K562 (cell line): ENCODE data around the gene CHMP4B. TPM values are rescaled to one million over a fixed set of nuclear protein-coding genes. Genes with fewer than 3 reads are reported as not detected.
A peak's percentile ranks its signal among the peaks of the same experiment; 100 is the strongest.

Experiments
- ATAC-seq: fragments of 200-7000 bp; cut with Tn5 transposase; 3 replicates; pipeline ENCODE4 v1.9.1; 2020; ENCODE audit warnings: moderate library complexity
- BruUV-seq: library from RNA; stranded (reverse); fragments of 400-500 nt; replicated peaks from 2 replicates; lab custom pipeline; 2021; lab: Mats Ljungman, UMichigan
- CTCF ChIA-PET: fragments of 300-600 bp; formaldehyde crosslinking; extraction: SDS; loops from one replicate; lab custom pipeline; 2021; ENCODE audit warnings: low intra/inter-chr PET ratio; lab: Yijun Ruan, JAX
- POLR2A ChIA-PET: fragments of 300-600, 350-650 bp; sonication (Branson Sonifier 250); formaldehyde crosslinking; extraction: SDS; loops from one replicate; lab custom pipeline; 2021; ENCODE audit warnings: antibody characterized with exemption, inconsistent platforms; lab: Yijun Ruan, JAX
- DNase-seq, 4 experiments: peaks; one replicate each; pipeline versions ENCODE4 v3.0.0 to v3.0.0-alpha.2; 2011 to 2018; ENCODE audit warnings: low spot score in 3 of 4, mixed read lengths in 3 of 4; ENCODE audit errors: extremely low read depth in 1 of 4
- FAIRE-seq: peaks from 2 replicates; lab custom pipeline; 2011; peaks lifted over from hg19 to GRCh38; lab: Jason Lieb, UNC
- H2AFZ ChIP-seq: 2 replicates; pipeline ENCODE4 v1.6.0; 2011; ENCODE audit warnings: low read depth, low read length, control low read depth, inconsistent platforms
- H3K27ac ChIP-seq: fragments of 200-600 bp; 3 replicates; pipeline ENCODE4 v1.8.0; 2011; ENCODE audit warnings: low read depth, mild to moderate bottlenecking, control low read depth, inconsistent platforms, low read length, moderate library complexity, mixed read lengths; ENCODE audit errors: extremely low read depth
- H3K27me3 ChIP-seq, 2 experiments: fragments of 300-600 bp in 1 of 2; 2 replicates in 1 of 2; 3 replicates in 1 of 2; pipeline versions ENCODE4 v1.6.0 to v1.8.0; 2011; ENCODE audit warnings: inconsistent platforms in 2 of 2, low read length in 2 of 2, mild to moderate bottlenecking in 1 of 2, mixed read lengths in 1 of 2, moderate library complexity in 1 of 2; ENCODE audit not compliant: control insufficient read depth in 2 of 2, insufficient read depth in 2 of 2
- H3K36me3 ChIP-seq: fragments of 300-600 bp; 3 replicates; pipeline ENCODE4 v1.8.0; 2011; ENCODE audit warnings: mild to moderate bottlenecking, low read length, inconsistent platforms; ENCODE audit not compliant: control insufficient read depth, insufficient read depth
- H3K4me1 ChIP-seq, 2 experiments: fragments of 200-600 bp in 1 of 2; replicated peaks in 1 of 2; 2 replicates in 1 of 2; 3 replicates in 1 of 2; pipeline versions ENCODE4 v1.5.1 to v1.8.0; 2011; ENCODE audit warnings: inconsistent platforms in 2 of 2, low read length in 2 of 2, mild to moderate bottlenecking in 1 of 2, mixed read lengths in 1 of 2, moderate library complexity in 1 of 2; ENCODE audit not compliant: control insufficient read depth in 2 of 2, insufficient read depth in 2 of 2
- H3K4me2 ChIP-seq: 2 replicates; pipeline ENCODE4 v1.6.1; 2011; ENCODE audit warnings: low read length, control low read depth, inconsistent platforms, mixed read lengths; ENCODE audit not compliant: insufficient read depth
- H3K4me3 ChIP-seq: fragments of 200-600 bp; sonication (generic), shearing (Covaris generic); 2 replicates; pipeline ENCODE4 v1.5.1; 2016; ENCODE audit warnings: control low read depth, inconsistent platforms
- H3K79me2 ChIP-seq: fragments of 200-600 bp; 3 replicates; pipeline ENCODE4 v1.8.0; 2011; ENCODE audit warnings: low read length, inconsistent platforms; ENCODE audit not compliant: control insufficient read depth, insufficient read depth
- H3K9ac ChIP-seq, 2 experiments: 2 replicates each; pipeline versions ENCODE4 v1.6.0 to v1.6.1; 2011; ENCODE audit warnings: low read depth in 2 of 2, low read length in 2 of 2, control low read depth in 1 of 2, inconsistent platforms in 1 of 2, mild to moderate bottlenecking in 1 of 2, mixed read lengths in 1 of 2; ENCODE audit not compliant: insufficient read depth in 1 of 2
- H3K9me1 ChIP-seq: one replicate; pipeline ENCODE4 v1.6.0; 2011; ENCODE audit warnings: inconsistent platforms, mild to moderate bottlenecking, low read length, moderate library complexity; ENCODE audit not compliant: control insufficient read depth, insufficient read depth
- H3K9me3 ChIP-seq: replicated peaks from 2 replicates; pipeline ENCODE4 v1.5.1; 2011; ENCODE audit warnings: low read depth, low read length, inconsistent platforms; ENCODE audit not compliant: control insufficient read depth, insufficient read depth
- H4K20me1 ChIP-seq: replicated peaks from 2 replicates; pipeline ENCODE4 v1.6.1; 2011; ENCODE audit warnings: low read length, inconsistent platforms, mixed read lengths; ENCODE audit not compliant: control insufficient read depth, insufficient read depth
- FOS ChIP-seq: IDR thresholded peaks from 3 replicates; pipeline ENCODE4 v1.6.1; 2011; ENCODE audit not compliant: insufficient read length; ENCODE audit errors: extremely low read depth
- FOSL1 ChIP-seq: fragments of 200-800 bp; sonication (Bioruptor generic); conservative IDR thresholded peaks from 2 replicates; pipeline ENCODE4 v1.6.1; 2016; ENCODE audit warnings: missing genetic modification characterization, missing compliant biosample characterization
- FOXA3 ChIP-seq, 2 experiments: fragments of 450-650 bp in 1 of 2; sonication (generic) in 1 of 2; formaldehyde crosslinking; IDR thresholded peaks in 1 of 2; conservative IDR thresholded peaks in 1 of 2; 2 replicates each; pipeline versions ENCODE4 v1.4.0 to v1.8.0; 2020 to 2022; ENCODE audit warnings: mild to moderate bottlenecking in 2 of 2, missing genetic modification reagents in 1 of 2
- GTF2F1 ChIP-seq: IDR thresholded peaks from 2 replicates; pipeline ENCODE4 v1.6.1; 2011; ENCODE audit warnings: low read depth, low read length, improper control_type of control experiment
- HMG20A ChIP-seq: fragments of 450-650 bp; formaldehyde crosslinking; conservative IDR thresholded peaks from 2 replicates; pipeline ENCODE4 v1.4.0; 2020; ENCODE audit warnings: mild to moderate bottlenecking, mixed read lengths
- KAT2B ChIP-seq: IDR thresholded peaks from one replicate; pipeline ENCODE4 v1.6.1; 2012; ENCODE audit warnings: low read depth, mild to moderate bottlenecking, control low read depth, inconsistent platforms, low read length, moderate library complexity
- KDM2B ChIP-seq: fragments of 250-450 bp; sonication (Bioruptor Pico); IDR thresholded peaks from 2 replicates; pipeline ENCODE4 v1.8.0; 2021; ENCODE audit warnings: mild to moderate bottlenecking, moderate library complexity
- MEF2A ChIP-seq: IDR thresholded peaks from 2 replicates; pipeline ENCODE4 v1.6.1; 2011; ENCODE audit warnings: low read depth, mild to moderate bottlenecking, low read length, moderate library complexity; ENCODE audit not compliant: control insufficient read depth
- SMARCA5 ChIP-seq: fragments of 450-650 bp; IDR thresholded peaks from 2 replicates; pipeline ENCODE4 v1.6.1; 2016
- SMARCE1 ChIP-seq: fragments of 450-650 bp; IDR thresholded peaks from 2 replicates; pipeline ENCODE4 v1.7.1; 2016; ENCODE audit warnings: mild to moderate bottlenecking
- SMC3 ChIP-seq: conservative IDR thresholded peaks from 2 replicates; pipeline ENCODE4 v1.6.1; 2011; ENCODE audit warnings: low read depth, low read length, improper control_type of control experiment; ENCODE audit not compliant: insufficient read depth
- TAF15 ChIP-seq: fragments of 200-400 bp; formaldehyde crosslinking; IDR thresholded peaks from 2 replicates; pipeline ENCODE4 v1.6.1; 2017; ENCODE audit warnings: mild to moderate bottlenecking, low read depth, low read length, moderate library complexity
- TBL1XR1 ChIP-seq, 2 experiments: IDR thresholded peaks; 2 replicates each; pipeline ENCODE4 v1.6.1; 2012; ENCODE audit warnings: improper control_type of control experiment in 2 of 2, low read length in 2 of 2, mild to moderate bottlenecking in 1 of 2
- XRCC5 ChIP-seq: fragments of 200-400 bp; formaldehyde crosslinking; IDR thresholded peaks from 2 replicates; pipeline ENCODE4 v1.6.1; 2017; ENCODE audit warnings: low read depth, mild to moderate bottlenecking, low read length
- ZNF24 ChIP-seq: fragments of 450-650 bp; IDR thresholded peaks from 2 replicates; pipeline ENCODE4 v1.6.1; 2016
- ZNF280A ChIP-seq: fragments of 450-650 bp; IDR thresholded peaks from 2 replicates; pipeline ENCODE4 v1.6.1; 2018; ENCODE audit warnings: mild to moderate bottlenecking, low read depth; ENCODE audit not compliant: partially characterized antibody
- ZNF717 ChIP-seq: fragments of 250-450 bp; sonication (Bioruptor Pico); IDR thresholded peaks from 2 replicates; pipeline ENCODE4 v1.5.0; 2021
- WGBS: fragments of 100-300 bp; shearing (Covaris generic); methylation state at CpG from one replicate; pipeline ENCODE4 v1.1.6; 2016; ENCODE audit warnings: low coverage, mixed read lengths; ENCODE audit not compliant: insufficient coverage; ENCODE audit errors: missing lambda C conversion rate; 5-methylcytosine and 5-hydroxymethylcytosine counted together
- in situ Hi-C: fragments of 300-500 bp; cut with MboI; formaldehyde crosslinking; loops from 4 replicates; pipeline ENCODE4 v1.15.0; 2018; ENCODE audit warnings: inconsistent platforms, mixed read lengths
- intact Hi-C: fragments of 100-400 bp; cut with micrococcal nuclease; formaldehyde crosslinking; loops from 2 replicates; pipeline ENCODE4 v1.14.2; 2022
- polyA plus RNA-seq, 8 experiments: library from polyadenylated mRNA; depleted of rRNA in 4 of 8; stranded (reverse) in 5 of 8; unstranded in 3 of 8; fragments of >200 nt; fragmentation: Nextera tagmentation in 2 of 8; fragmentation: Illumina TruSeq in 1 of 8; extraction: Ambion mirVana in 2 of 8; extraction: Trizol in 1 of 8; gene quantifications; 2 replicates each; pipeline versions ENCODE4 v1.2.1 to v1.2.3, GENCODE V29; 2011 to 2014; ENCODE audit warnings: inconsistent platforms in 1 of 8, missing spikeins in 1 of 8
- total RNA-seq, 7 experiments: library from RNA; depleted of rRNA in 6 of 7; stranded (reverse); fragments of >200 nt in 6 of 7; fragmentation: Illumina TruSeq in 2 of 7; extraction: Trizol in 2 of 7; gene quantifications; 2 replicates each; pipeline versions ENCODE4 v1.2.1 to v1.2.3, GENCODE V29; 2011 to 2021; ENCODE audit warnings: low replicate concordance in 1 of 7
- TF ChIP-seq, protein P1 (sequence below): sonication (generic); formaldehyde crosslinking; IDR thresholded peaks from 2 replicates; pipeline ENCODE4 v1.8.0; 2022; ENCODE audit warnings: missing genetic modification reagents, mild to moderate bottlenecking, borderline replicate concordance
- TF ChIP-seq, protein P2 (sequence below): fragments of 150-350 bp; conservative IDR thresholded peaks from 2 replicates; pipeline ENCODE4 v1.6.1; 2014; ENCODE audit warnings: low read length

Gene CHMP4B
- total and polyA plus RNA-seq, 9 of the 15 experiments (the other 6 are each of a cell fraction or from before 2014, with no cell fraction given): 1.8 to 64.7 (median 31.8) TPM

DNA sequence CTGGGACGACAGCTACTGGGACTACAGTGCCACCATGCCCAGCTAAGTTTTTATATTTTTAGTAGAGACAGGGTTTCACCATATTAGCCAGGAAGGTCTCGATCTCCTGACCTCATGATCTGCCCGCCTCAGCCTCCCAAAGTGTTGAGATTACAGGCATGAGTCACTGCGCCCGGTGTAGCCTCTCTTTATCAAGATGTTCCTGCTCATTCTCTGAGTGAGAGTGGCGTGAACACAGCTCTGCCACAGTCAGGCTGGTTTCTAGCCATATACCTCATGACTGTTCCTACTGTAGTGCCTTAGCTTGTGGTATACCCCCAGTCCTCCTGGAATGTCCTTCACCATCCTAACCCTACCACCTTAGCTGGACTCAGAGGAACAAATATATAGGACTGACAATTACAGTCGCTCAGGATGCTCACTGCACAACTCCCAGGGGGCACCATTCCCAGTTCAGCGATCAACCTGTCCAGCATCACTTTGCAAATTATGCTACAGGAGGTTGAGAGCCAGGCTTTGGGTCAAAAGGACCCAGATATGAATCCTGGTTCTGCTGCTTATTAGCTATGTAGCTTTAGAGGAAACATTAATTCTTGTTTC lies 86.3 kb downstream of the CHMP4B start:
- CTCF ChIA-PET: no interaction called here
- POLR2A ChIA-PET: interaction anchor here (1.0 to 1.1 kb wide), 2 partner anchors 15 to 16 kb away, joined by 3 read pairs; no protein-coding TSS in a partner anchor
- no peak for TF ChIP-seq KDM2B
- peak; percentile 85 for TF ChIP-seq FOSL1 (tag)
- TF ChIP-seq SMARCA5: no peak
- TF ChIP-seq, protein P1, sequence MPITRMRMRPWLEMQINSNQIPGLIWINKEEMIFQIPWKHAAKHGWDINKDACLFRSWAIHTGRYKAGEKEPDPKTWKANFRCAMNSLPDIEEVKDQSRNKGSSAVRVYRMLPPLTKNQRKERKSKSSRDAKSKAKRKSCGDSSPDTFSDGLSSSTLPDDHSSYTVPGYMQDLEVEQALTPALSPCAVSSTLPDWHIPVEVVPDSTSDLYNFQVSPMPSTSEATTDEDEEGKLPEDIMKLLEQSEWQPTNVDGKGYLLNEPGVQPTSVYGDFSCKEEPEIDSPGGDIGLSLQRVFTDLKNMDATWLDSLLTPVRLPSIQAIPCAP (CRISPR knock-in tag): no peak
- TF ChIP-seq SMC3: 0 out of 2 replicates have a peak, but pooled peaks have one; percentile 6
- TF ChIP-seq TBL1XR1 (IDR thresholded peaks at IDR 0.05; ENCODE audit: low read length in 2 of 2): no peak
- no peak for TF ChIP-seq GTF2F1
- TF ChIP-seq ZNF24: no peak
- TF ChIP-seq ZNF280A: no peak
- no peak for TF ChIP-seq FOXA3 (CRISPR knock-in tag; conservative IDR thresholded peaks at IDR 0.05 in 1 of 2, IDR thresholded peaks at IDR 0.05 in 1 of 2)
- no peak for TF ChIP-seq TAF15
- peak; percentile 46; the same call in 1 of the 2 replicates for TF ChIP-seq SMARCE1
- no peak for TF ChIP-seq MEF2A
- no peak for TF ChIP-seq ZNF717 (CRISPR knock-in tag)
- no peak for TF ChIP-seq FOS
- TF ChIP-seq XRCC5: no peak
- TF ChIP-seq, protein P2, sequence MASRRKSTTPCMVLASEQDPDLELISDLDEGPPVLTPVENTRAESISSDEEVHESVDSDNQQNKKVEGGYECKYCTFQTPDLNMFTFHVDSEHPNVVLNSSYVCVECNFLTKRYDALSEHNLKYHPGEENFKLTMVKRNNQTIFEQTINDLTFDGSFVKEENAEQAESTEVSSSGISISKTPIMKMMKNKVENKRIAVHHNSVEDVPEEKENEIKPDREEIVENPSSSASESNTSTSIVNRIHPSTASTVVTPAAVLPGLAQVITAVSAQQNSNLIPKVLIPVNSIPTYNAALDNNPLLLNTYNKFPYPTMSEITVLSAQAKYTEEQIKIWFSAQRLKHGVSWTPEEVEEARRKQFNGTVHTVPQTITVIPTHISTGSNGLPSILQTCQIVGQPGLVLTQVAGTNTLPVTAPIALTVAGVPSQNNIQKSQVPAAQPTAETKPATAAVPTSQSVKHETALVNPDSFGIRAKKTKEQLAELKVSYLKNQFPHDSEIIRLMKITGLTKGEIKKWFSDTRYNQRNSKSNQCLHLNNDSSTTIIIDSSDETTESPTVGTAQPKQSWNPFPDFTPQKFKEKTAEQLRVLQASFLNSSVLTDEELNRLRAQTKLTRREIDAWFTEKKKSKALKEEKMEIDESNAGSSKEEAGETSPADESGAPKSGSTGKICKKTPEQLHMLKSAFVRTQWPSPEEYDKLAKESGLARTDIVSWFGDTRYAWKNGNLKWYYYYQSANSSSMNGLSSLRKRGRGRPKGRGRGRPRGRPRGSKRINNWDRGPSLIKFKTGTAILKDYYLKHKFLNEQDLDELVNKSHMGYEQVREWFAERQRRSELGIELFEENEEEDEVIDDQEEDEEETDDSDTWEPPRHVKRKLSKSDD: no peak
- no peak for TF ChIP-seq HMG20A
- TF ChIP-seq KAT2B: no peak

More for the DNA sequence above, 86.3 kb downstream of the CHMP4B start:
- H3K36me3 ChIP-seq: no peaks in the 10 kb centered on the region
- intact Hi-C loops: no loop called here
- in situ Hi-C loops: no loop called here
- H4K20me1 ChIP-seq: peaks cover 11% of the 10 kb centered on the region
- H3K27ac ChIP-seq: no peak overlapping the region
- H3K4me1 ChIP-seq: no peaks in the 10 kb centered on the region; a peak in 2 of 5 replicates
- H3K9me1 ChIP-seq: no peaks in the 10 kb centered on the region
- H2AFZ ChIP-seq: no peak overlapping the region
- H3K4me3 ChIP-seq: no peak overlapping the region
- no TSS peak for BruUV-seq
- peak in 2 of 4 experiments; percentile 17 to 27 for DNase-seq
- H3K27me3 ChIP-seq: peaks cover 31 to 70% of the 10 kb centered on the region in 2 experiments; a peak in 4 of 5 replicates
- H3K4me2 ChIP-seq: no peak overlapping the region
- no peaks in the 10 kb centered on the region for H3K79me2 ChIP-seq
- H3K9me3 ChIP-seq: no peaks in the 10 kb centered on the region
- H3K9ac ChIP-seq: no peak overlapping the region
- no peak for FAIRE-seq
- ATAC-seq: peak; percentile 65
- WGBS: 3% methylated on average over 8 of the region's 8 CpGs
